Neutrophil (primary cell): ENCODE data around the gene LYZL1.
"Not testable (repeated sequence)": the region's sequence is repeated elsewhere in the genome, so short reads cannot be mapped to it uniquely, and the experiment has no call there.

Experiments used
- H3K27ac ChIP-seq: fragments of 200-600 bp; sonication (generic); 2 replicates; pipeline ENCODE4 v1.5.1; 2016; ENCODE audit warnings: mild to moderate bottlenecking, moderate library complexity
- H3K27me3 ChIP-seq: fragments of 200-600 bp; sonication (generic); 2 replicates; pipeline ENCODE4 v1.6.0; 2016; ENCODE audit warnings: mild to moderate bottlenecking
- H3K36me3 ChIP-seq: fragments of 200-600 bp; sonication (generic); 2 replicates; pipeline ENCODE4 v1.5.1; 2017
- H3K4me1 ChIP-seq, 2 experiments: fragments of 200-600 bp in 1 of 2; sonication (generic) in 1 of 2; 1 replicate in 1 of 2; 2 replicates in 1 of 2; pipeline versions ENCODE4 v1.5.1 to v1.6.1; 2013 to 2016; ENCODE audit warnings: low read depth in 1 of 2, low read length in 1 of 2, mild to moderate bottlenecking in 1 of 2, moderate library complexity in 1 of 2; ENCODE audit not compliant: control insufficient read depth in 1 of 2, insufficient read depth in 1 of 2
- H3K4me3 ChIP-seq, 2 experiments: fragments of 200-600 bp in 1 of 2; sonication (generic) in 1 of 2; 1 replicate in 1 of 2; 2 replicates in 1 of 2; pipeline ENCODE4 v1.5.1; 2013 to 2016; ENCODE audit warnings: low read depth in 1 of 2, low read length in 1 of 2, mild to moderate bottlenecking in 1 of 2, moderate library complexity in 1 of 2
- H3K9me3 ChIP-seq: fragments of 200-600 bp; sonication (generic); 2 replicates; pipeline ENCODE4 v1.5.1; 2016
- TF ChIP-seq, protein P1 (sequence below): fragments of 200-600 bp; sonication (generic); IDR thresholded peaks from 2 replicates; pipeline ENCODE4 v1.5.1; 2016; ENCODE audit warnings: antibody characterized with exemption

Gene LYZL1

DNA sequence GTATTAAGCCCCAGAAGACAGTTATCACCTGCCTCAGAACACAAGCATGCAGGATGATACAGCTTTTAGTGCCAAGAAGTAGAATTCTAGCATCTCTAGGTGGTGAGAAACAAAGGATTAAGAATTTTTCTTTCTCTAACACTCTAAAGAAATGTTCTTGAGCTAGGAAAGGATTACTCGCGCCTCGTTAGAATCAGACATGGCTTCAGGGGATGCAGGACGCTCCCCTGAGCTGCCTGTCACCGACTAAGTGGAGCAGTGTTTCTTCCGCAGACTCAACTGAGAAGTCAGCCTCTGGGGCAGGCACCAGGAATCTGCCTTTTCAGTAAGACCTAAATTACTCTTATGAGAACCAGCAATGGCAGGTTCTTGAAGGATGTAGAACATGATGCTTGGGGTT, at the start of gene LYZL1:
Gene LYZL1 (plus strand): TSS at position 165 of the 400 bp plus-strand sequence. CDS start 2,798 bp downstream, outside the sequence.
- H3K4me3 ChIP-seq, H3K36me3 ChIP-seq, H3K4me1 ChIP-seq, H3K27ac ChIP-seq, H3K9me3 ChIP-seq: not testable (repeated sequence)
- H3K27me3 ChIP-seq, result peaks cover 37% of the 10 kb centered on the region

DNA sequence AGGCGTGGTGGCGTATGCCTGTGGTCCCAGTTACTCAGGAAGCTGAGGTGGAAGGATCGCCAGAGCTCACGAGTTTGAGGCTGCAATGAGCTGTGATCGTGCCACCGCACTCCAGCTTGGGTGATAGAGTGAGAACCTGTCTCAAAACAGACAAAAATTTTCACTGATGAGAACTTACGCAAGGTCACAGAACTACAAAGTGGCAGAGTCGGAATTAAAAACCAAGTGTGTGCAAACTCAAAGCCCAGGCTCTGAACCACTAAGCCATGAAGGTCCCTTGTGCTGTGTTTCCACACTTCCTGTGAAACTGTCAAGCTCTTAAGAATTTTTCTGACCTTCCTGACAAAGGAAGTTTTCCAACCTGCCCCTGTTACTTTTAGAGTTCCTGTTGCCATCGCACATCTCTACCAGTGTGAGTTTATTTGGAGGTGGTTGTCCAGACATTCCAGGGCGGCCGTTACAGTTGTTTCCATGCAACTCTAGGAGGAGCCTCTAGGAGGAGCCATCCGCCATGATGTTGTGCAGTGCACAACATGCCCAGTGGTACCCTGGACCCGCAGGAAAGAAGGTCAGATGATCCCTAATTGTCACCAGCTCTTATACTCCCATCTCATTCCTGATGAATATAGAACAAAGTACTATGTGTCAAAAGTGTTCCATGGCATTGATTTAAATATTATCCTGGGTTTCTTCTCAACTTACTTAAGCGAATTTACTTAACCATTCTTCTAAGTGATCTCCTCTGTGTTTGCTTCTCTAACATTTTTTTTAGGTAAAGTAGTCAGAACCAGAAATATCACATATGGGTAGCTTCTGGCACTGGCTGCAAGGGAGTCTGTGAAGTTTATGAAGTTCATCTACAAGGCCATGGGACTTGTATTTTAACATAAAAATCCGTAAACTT, 49.0 kb upstream of the LYZL1 start:
- Histone ChIP-seq H3K36me3 (no peaks in the 10 kb centered on the region), H3K4me3 (peak overlapping the region; percentile 1 to 7), H3K27ac (no peak overlapping the region), H3K4me1 (peaks cover 11 to 25% of the 10 kb centered on the region in 2 experiments), H3K9me3 (no peaks in the 10 kb centered on the region), H3K27me3 (no peaks in the 10 kb centered on the region)
- TF ChIP-seq, protein P1, sequence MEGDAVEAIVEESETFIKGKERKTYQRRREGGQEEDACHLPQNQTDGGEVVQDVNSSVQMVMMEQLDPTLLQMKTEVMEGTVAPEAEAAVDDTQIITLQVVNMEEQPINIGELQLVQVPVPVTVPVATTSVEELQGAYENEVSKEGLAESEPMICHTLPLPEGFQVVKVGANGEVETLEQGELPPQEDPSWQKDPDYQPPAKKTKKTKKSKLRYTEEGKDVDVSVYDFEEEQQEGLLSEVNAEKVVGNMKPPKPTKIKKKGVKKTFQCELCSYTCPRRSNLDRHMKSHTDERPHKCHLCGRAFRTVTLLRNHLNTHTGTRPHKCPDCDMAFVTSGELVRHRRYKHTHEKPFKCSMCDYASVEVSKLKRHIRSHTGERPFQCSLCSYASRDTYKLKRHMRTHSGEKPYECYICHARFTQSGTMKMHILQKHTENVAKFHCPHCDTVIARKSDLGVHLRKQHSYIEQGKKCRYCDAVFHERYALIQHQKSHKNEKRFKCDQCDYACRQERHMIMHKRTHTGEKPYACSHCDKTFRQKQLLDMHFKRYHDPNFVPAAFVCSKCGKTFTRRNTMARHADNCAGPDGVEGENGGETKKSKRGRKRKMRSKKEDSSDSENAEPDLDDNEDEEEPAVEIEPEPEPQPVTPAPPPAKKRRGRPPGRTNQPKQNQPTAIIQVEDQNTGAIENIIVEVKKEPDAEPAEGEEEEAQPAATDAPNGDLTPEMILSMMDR, result no peak

DNA sequence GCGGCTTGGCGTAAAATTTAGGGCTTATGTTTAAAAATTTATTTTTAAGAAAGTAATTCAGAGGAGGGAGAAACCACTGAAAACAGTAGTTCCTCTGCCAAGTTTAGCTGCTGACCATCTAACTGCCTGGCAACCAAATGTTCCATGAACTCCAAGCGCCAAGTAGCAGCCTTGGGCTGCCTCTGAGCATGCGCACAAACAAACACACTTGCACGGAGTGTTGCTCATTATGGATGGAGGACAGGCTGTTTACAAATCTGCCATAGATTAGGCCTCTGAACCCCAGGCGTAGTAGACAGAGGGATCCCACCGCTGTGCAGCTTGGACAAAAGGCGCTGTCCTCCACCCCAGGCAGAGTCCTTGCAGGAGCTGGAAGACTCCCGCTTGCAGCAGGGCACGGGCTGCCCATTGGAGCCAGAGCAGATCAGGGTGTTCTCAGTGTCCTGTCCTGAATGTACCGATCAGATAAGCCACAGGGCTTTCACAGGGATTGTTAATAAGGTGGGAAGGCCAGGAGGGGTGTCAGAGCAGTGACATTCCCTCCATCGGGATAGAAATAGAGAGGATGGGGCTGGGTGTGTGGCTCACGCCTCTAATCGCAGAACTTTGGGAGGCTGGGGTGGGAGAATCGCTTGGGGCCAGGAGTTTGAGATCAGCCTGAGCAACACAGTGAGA, 47.7 kb upstream of the LYZL1 start:
- TF ChIP-seq, protein P1, result no peak
- Histone ChIP-seq H3K4me1 (peaks cover 11 to 25% of the 10 kb centered on the region in 2 experiments), H3K9me3 (no peaks in the 10 kb centered on the region), H3K4me3 (no peak overlapping the region), H3K36me3 (no peaks in the 10 kb centered on the region), H3K27ac (no peak overlapping the region), H3K27me3 (no peaks in the 10 kb centered on the region)

DNA sequence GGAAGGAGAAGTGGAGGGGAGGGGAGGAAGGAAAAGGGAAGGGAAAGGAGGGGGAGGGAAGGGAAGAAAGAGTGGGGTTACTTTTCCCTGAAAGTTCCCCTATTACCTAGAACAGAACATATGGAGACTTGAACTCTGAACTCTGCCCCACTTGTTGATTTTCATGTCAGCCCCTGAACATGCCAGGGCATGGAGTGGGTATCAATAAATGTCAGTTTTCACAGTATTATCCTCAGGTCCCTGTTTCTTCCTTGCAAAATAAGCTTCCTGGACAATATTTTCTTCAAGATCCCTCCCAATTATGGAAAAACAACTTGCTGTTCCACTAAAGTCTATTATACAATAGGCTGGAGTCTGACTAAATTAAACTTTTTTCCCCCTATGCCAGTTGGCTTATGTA, 46.9 kb upstream of the LYZL1 start:
- H3K9me3 ChIP-seq, result no peaks in the 10 kb centered on the region
- H3K4me3 ChIP-seq, result no peak overlapping the region
- H3K4me1 ChIP-seq, result peaks cover 11 to 25% of the 10 kb centered on the region in 2 experiments
- no peak overlapping the region for H3K27ac ChIP-seq
- H3K36me3 ChIP-seq, result no peaks in the 10 kb centered on the region
- TF ChIP-seq, protein P1, result no peak
- no peaks in the 10 kb centered on the region for H3K27me3 ChIP-seq

DNA sequence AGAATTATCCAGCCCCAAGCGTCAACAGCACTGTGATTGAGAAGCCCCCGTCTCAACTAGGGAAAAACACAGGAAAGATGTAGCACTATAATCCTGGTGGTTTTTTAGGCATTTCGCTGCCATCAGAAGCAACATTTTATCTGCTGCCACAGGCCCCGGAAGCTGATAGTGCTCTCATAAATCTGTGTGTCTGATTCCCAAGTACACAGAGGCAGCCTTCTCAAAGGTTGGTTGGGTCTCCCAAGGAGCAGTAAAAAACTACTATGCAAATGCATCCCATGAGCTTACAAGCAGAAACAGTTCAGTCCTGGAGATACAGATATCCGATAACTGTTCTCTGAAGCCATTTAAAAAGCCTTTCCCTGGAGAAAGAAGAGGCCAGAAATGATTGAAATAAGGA, 45.8 kb upstream of the LYZL1 start:
- TF ChIP-seq, protein P1, result no peak
- H3K4me1 ChIP-seq, result peaks cover 11 to 25% of the 10 kb centered on the region in 2 experiments

DNA sequence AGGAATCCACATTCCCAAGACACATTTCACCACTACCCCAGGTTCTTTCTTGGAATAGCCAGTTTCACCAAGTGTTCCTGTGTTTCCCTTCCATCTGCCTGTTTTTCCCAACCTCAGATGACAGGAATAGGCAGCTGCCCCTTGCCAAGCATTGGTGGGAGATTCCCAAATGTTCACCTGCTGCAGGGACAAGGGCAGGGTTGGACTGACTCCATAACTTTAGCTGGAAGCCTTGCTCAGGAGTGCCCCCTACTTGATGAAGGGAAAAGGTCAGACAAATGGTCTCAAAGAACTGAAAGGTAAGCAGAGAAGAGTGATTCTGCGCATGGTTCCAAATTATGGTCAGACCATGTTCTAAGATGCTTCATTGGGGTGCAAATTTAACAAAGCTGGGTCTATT, 45.1 kb upstream of the LYZL1 start:
- H3K27me3 ChIP-seq, result no peaks in the 10 kb centered on the region
- no peak overlapping the region for H3K27ac ChIP-seq
- TF ChIP-seq, protein P1, result no peak
- no peak overlapping the region for H3K4me3 ChIP-seq
- H3K36me3 ChIP-seq, result no peaks in the 10 kb centered on the region
- H3K9me3 ChIP-seq, result no peaks in the 10 kb centered on the region
- H3K4me1 ChIP-seq, result peaks cover 11 to 25% of the 10 kb centered on the region in 2 experiments

More for the DNA sequence above, 45.8 kb upstream of the LYZL1 start:
- Histone ChIP-seq H3K27ac (no peak overlapping the region), H3K36me3 (no peaks in the 10 kb centered on the region), H3K4me3 (no peak overlapping the region), H3K27me3 (no peaks in the 10 kb centered on the region), H3K9me3 (no peaks in the 10 kb centered on the region)
